Heart left ventricle (tissue), 16 donors: ENCODE data around the gene ACOT12. TPM values are rescaled to one million over a fixed set of nuclear protein-coding genes. Genes with fewer than 3 reads are reported as not detected.

Experiments used
- ATAC-seq, 4 donors: fragments of 200-7000 bp; cut with Tn5 transposase; one replicate each; pipeline ENCODE4 v1.9.1; 2020 to 2022; ENCODE audit warnings: moderate library complexity in 4 of 4, mild to moderate bottlenecking in 3 of 4, moderate number of reproducible peaks in 1 of 4
- DNase-seq, 5 donors: peaks; one replicate each; pipeline ENCODE4 v3.0.0-alpha.2; 2020
- H3K27ac ChIP-seq, 12 donors: fragments of 200-600 bp; sonication (generic) in 4 of 12; one replicate each; pipeline versions ENCODE4 v1.5.0 to v1.8.0; 2016 to 2022; ENCODE audit warnings: mild to moderate bottlenecking in 2 of 12
- H3K27me3 ChIP-seq, 9 donors: fragments of 200-600 bp; sonication (generic) in 2 of 9; one replicate each; pipeline versions ENCODE4 v1.5.1 to v1.8.0; 2016 to 2022; ENCODE audit warnings: mild to moderate bottlenecking in 3 of 9
- H3K36me3 ChIP-seq, 9 donors: fragments of 200-600 bp; sonication (generic) in 2 of 9; one replicate each; pipeline versions ENCODE4 v1.5.0 to v1.8.0; 2018 to 2022; ENCODE audit warnings: mild to moderate bottlenecking in 2 of 9
- H3K4me1 ChIP-seq, 12 donors: fragments of 200-600 bp; sonication (generic) in 4 of 12; one replicate each; pipeline versions ENCODE4 v1.5.0 to v1.8.0; 2016 to 2022; ENCODE audit warnings: mild to moderate bottlenecking in 3 of 12
- H3K4me3 ChIP-seq, 12 donors: fragments of 200-600 bp; sonication (generic) in 4 of 12; one replicate each; pipeline versions ENCODE4 v1.5.0 to v1.8.0; 2017 to 2022; ENCODE audit warnings: mild to moderate bottlenecking in 9 of 12, moderate library complexity in 4 of 12
- H3K9me3 ChIP-seq, 12 donors: fragments of 200-600 bp; sonication (generic) in 4 of 12; one replicate each; pipeline versions ENCODE4 v1.5.0 to v1.8.0; 2016 to 2022; ENCODE audit warnings: mild to moderate bottlenecking in 1 of 12
- POLR2A ChIP-seq, 2 donors: fragments of 450-650 bp; IDR thresholded peaks; one replicate each; pipeline ENCODE4 v1.6.1; 2017; ENCODE audit warnings: antibody characterized with exemption in 2 of 2, mild to moderate bottlenecking in 2 of 2, moderate library complexity in 2 of 2
- WGBS, 4 donors: extraction: QIAGEN DNeasy Blood & Tissue Kit in 2 of 4; methylation state at CpG; one replicate each; pipeline versions ENCODE4 v1.1.5 to v1.1.7; 2013 to 2018; 5-methylcytosine and 5-hydroxymethylcytosine counted together
- intact Hi-C, 10 donors: fragments of 100-400 bp; cut with DNase I; formaldehyde crosslinking; loops; one replicate each; pipeline versions ENCODE4 v1.11.1 to v1.14.2; 2022
- polyA plus RNA-seq, 2 donors: library from polyadenylated mRNA; stranded (reverse); fragments of 200-250 nt; gene quantifications; one replicate each; pipeline ENCODE4 v1.2.3, GENCODE V29; 2013
- total RNA-seq, 9 donors: library from RNA; depleted of rRNA in 2 of 9; stranded (reverse); fragments of >200 nt in 2 of 9; fragmentation: NEBNext Ultra II Directional in 3 of 9; extraction: Animal tissue kit (Norgen Biotek cat#: 25700) in 3 of 9; gene quantifications; one replicate each; pipeline versions ENCODE4 v1.1.0 to v1.2.4, GENCODE V29; 2016 to 2023
- TF ChIP-seq, protein P1 (sequence below), 12 donors: fragments of 200-600 bp; sonication (generic) in 4 of 12; IDR thresholded peaks; one replicate each; pipeline versions ENCODE4 v1.5.0 to v1.8.0; 2018 to 2022; ENCODE audit warnings: antibody characterized with exemption in 12 of 12, mild to moderate bottlenecking in 5 of 12
- donor health status: ischemic (EF 13 %, LVEDD 7.1; RV severe dilation, severe dysfunction).
- donor health status: healthy with polysubstance abuse.
- donor health status: DM: no; HTN: yes; CAD: no.
- donor health status: DM: no; HTN: no; CAD: no.
- donor health status: ischemic (EF 25% LVEDD 6.9; RV normal size, moderate dysfunction).
- donor health status: ischemic (EF 25% LVEDD 5.7; RV mildly dilated, moderate dysfunction).
- donor health status: healthy.
- donor health status: DM: yes; HTN: yes; CAD: no.
- donor health status: ischemic (EF 35%, LVEDD 5.7; RV mildly dilated, moderate dysfunction).
- donor health status: nonischemic (EF 11% LVEDD 7.7; RV severe dilation, severe dysfunction).
- donor health status: DM: yes; HTN: yes; CAD: no.
- donor health status: PGD.
- donor health status: ischemic (EF 29% LVEDD 5.4; RV normal size, mild dysfunction).
- donor health status: nonischemic (EF 23%, LVEDD 6.1; RV moderate dilation, normal function).

Gene ACOT12
- total and polyA plus RNA-seq, 11 donors: not detected

GRCh38 chr5:81317536-81317935 lies 76.4 kb downstream of the ACOT12 start:
- no peaks in the 10 kb centered on the region for H3K9me3 ChIP-seq
- ATAC-seq: no peak
- WGBS, 4 donors: 42 to 69% (median 56%) methylated on average over 2 of the region's 2 CpGs
- no peak for DNase-seq
- H3K27ac ChIP-seq: no peak overlapping the region
- peaks cover 0 to 28% (median 16%) of the 10 kb centered on the region in 9 donors for H3K36me3 ChIP-seq
- no peaks in the 10 kb centered on the region for H3K4me1 ChIP-seq
- H3K4me3 ChIP-seq: no peak overlapping the region
- TF ChIP-seq, protein P1, sequence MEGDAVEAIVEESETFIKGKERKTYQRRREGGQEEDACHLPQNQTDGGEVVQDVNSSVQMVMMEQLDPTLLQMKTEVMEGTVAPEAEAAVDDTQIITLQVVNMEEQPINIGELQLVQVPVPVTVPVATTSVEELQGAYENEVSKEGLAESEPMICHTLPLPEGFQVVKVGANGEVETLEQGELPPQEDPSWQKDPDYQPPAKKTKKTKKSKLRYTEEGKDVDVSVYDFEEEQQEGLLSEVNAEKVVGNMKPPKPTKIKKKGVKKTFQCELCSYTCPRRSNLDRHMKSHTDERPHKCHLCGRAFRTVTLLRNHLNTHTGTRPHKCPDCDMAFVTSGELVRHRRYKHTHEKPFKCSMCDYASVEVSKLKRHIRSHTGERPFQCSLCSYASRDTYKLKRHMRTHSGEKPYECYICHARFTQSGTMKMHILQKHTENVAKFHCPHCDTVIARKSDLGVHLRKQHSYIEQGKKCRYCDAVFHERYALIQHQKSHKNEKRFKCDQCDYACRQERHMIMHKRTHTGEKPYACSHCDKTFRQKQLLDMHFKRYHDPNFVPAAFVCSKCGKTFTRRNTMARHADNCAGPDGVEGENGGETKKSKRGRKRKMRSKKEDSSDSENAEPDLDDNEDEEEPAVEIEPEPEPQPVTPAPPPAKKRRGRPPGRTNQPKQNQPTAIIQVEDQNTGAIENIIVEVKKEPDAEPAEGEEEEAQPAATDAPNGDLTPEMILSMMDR (IDR thresholded peaks at IDR 0.05): no peak
- TF ChIP-seq POLR2A (IDR thresholded peaks at IDR 0.05): no peak
- no peaks in the 10 kb centered on the region for H3K27me3 ChIP-seq
- intact Hi-C loops: no loop called here

DNA sequence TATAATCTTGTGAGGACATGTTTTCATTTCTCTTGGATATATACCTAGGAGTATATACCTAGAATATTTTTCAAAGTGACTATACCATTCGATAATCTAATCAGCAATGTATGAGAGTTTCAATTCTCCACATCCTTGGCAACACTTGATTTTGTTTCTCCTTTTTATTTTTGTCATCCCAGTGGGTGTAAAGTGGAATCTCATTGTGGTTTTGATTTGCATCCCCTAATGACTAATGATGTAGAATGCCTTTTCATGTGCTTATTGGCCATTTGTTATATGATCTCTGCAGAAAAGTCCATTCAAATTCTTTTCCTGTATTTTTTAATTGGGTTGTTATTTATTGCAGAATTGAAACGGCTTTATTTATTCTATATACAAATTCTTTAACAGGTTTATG lies 77.4 kb downstream of the ACOT12 start:
- intact Hi-C loops: no loop called here
- ATAC-seq: no peak

GRCh38 chr5:81315830-81316229 lies 78.1 kb downstream of the ACOT12 start:
- Histone ChIP-seq H3K9me3 (no peaks in the 10 kb centered on the region), H3K27me3 (no peaks in the 10 kb centered on the region), H3K4me3 (no peak overlapping the region), H3K27ac (no peak overlapping the region), H3K36me3 (peaks cover 0 to 45% (median 33%) of the 10 kb centered on the region in 9 donors), H3K4me1 (no peaks in the 10 kb centered on the region)
- no peak for DNase-seq
- intact Hi-C loops: no loop called here
- WGBS, 4 donors: 92 to 95% (median 93%) methylated on average over 4 of the region's 4 CpGs
- no peak for ATAC-seq
- TF ChIP-seq, protein P1 (IDR thresholded peaks at IDR 0.05): no peak
- TF ChIP-seq POLR2A (IDR thresholded peaks at IDR 0.05): no peak

More for the DNA sequence above, 77.4 kb downstream of the ACOT12 start:
- H3K4me1 ChIP-seq: no peaks in the 10 kb centered on the region
- DNase-seq: no peak
- no peaks in the 10 kb centered on the region for H3K9me3 ChIP-seq
- no peaks in the 10 kb centered on the region for H3K27me3 ChIP-seq
- H3K36me3 ChIP-seq: peaks cover 0 to 37% (median 26%) of the 10 kb centered on the region in 9 donors
- 87 to 95% (median 93%) methylated on average over 2 of the region's 2 CpGs for WGBS, 4 donors
- H3K27ac ChIP-seq: no peak overlapping the region
- TF ChIP-seq, protein P1 (IDR thresholded peaks at IDR 0.05): no peak
- TF ChIP-seq POLR2A (IDR thresholded peaks at IDR 0.05): no peak
- no peak overlapping the region for H3K4me3 ChIP-seq

- no peak for ATAC-seq
- 74 to 85% (median 80%) methylated on average over 1 of the region's 1 CpG for WGBS, 4 donors
These were observed 78.6 kb downstream of the ACOT12 start for GRCh38 chr5:81315336-81315735.

More at GRCh38 chr5:81315336-81315735, 78.6 kb downstream of the ACOT12 start:
- Histone ChIP-seq H3K27me3 (no peaks in the 10 kb centered on the region), H3K4me1 (no peaks in the 10 kb centered on the region), H3K27ac (no peak overlapping the region), H3K4me3 (no peak overlapping the region), H3K36me3 (peaks cover 0 to 50% (median 38%) of the 10 kb centered on the region in 9 donors), H3K9me3 (no peaks in the 10 kb centered on the region)
- TF ChIP-seq, protein P1 (IDR thresholded peaks at IDR 0.05): no peak
- TF ChIP-seq POLR2A (IDR thresholded peaks at IDR 0.05): no peak
- intact Hi-C loops: no loop called here
- no peak for DNase-seq
